Head of caudate nucleus (tissue), 42 donors: ENCODE data around the gene FARSA.
A peak's percentile ranks its signal among the peaks of the same experiment; 100 is the strongest.

Source experiments
- DNase-seq, 42 donors: peaks; one replicate each; pipeline versions ENCODE4 v3.0.0 to v3.0.0-alpha.2; 2020 to 2021; ENCODE audit warnings: mixed read lengths in 7 of 42
- intact Hi-C: fragments of 100-400 bp; cut with DNase I; formaldehyde crosslinking; loops from one replicate; pipeline ENCODE4 v1.15.0; 2022

The FARSA gene

GRCh38 chr19:12884202-12884601 lies 49.3 kb downstream of the FARSA start:
- intact Hi-C loops, result no loop called here
- no peak for DNase-seq

GRCh38 chr19:12882589-12882988 lies 50.9 kb downstream of the FARSA start:
- intact Hi-C loops, result no loop called here
- no peak for DNase-seq

- DNase-seq, result peak; percentile 78 to 96 (median 91)
- intact Hi-C loops, result no loop called here
Measured at GRCh38 chr19:12881172-12881808, 52.2 kb downstream of the FARSA start, which contains the start of gene DNASE2. DNASE2 (minus strand) TSS chr19:12881449; CDS start chr19:12881375, 74 bp downstream.

- intact Hi-C loops, result no loop called here
- peak in 20 of 42 donors; percentile 11 to 51 (median 24) for DNase-seq
Measured at GRCh38 chr19:12880551-12881171, 52.9 kb downstream of the FARSA start.

- intact Hi-C loops, result no loop called here
- DNase-seq, result no peak
Measured at GRCh38 chr19:12875086-12875485, 58.4 kb downstream of the FARSA start.

- DNase-seq, result no peak
- intact Hi-C loops, result no loop called here
Measured at GRCh38 chr19:12873891-12874745, 59.4 kb downstream of the FARSA start.

GRCh38 chr19:12872941-12873890 lies 60.3 kb downstream of the FARSA start:
- intact Hi-C loops, result no loop called here
- peak in 40 of 42 donors; percentile 26 to 87 (median 64) for DNase-seq
